Activated CD4-positive, CD25-positive, alpha-beta regulatory T cell treated with anti-CD3 and anti-CD28 coated beads, Interleukin-2, amount 50 U/mL, for 16 hours (primary cell): ENCODE data around the gene COL5A1.
"Not testable (repeated sequence)": the region's sequence is repeated elsewhere in the genome, so short reads cannot be mapped to it uniquely, and the experiment has no call there.

Source experiments
- DNase-seq: peaks from one replicate; pipeline ENCODE4 v3.0.0-alpha.2; 2020; ENCODE audit warnings: low read depth, low spot score

COL5A1 gene

DNA sequence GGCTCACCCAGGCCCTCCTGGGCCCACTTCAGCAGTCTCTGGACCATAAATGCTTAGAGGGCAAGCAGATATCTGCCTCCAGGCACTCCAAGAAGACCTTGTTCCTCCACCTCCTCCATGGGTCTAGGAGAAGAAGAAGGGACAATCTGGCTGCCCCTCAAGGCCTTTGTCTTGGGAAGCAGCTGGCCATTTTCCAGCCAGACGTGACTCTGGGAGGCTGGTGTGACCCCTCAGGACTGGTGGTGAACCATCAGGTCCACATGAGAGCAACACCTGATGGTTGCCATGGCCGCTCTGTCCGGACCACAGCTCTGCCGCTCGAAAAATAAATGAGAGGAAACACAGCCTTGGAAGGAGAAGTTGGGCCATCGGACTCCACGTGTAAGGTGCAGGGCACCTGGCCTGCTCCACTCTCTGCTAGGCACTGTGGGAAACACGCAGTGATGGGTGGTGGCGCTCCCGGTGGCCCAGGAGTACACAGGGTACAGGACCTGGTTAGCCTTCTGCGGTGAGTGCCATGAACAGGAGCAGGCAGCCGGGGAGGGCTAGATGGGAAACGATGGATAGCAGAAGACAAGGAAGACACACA is 3.0 kb upstream of the COL5A1 start:
- DNase-seq = no peak

DNA sequence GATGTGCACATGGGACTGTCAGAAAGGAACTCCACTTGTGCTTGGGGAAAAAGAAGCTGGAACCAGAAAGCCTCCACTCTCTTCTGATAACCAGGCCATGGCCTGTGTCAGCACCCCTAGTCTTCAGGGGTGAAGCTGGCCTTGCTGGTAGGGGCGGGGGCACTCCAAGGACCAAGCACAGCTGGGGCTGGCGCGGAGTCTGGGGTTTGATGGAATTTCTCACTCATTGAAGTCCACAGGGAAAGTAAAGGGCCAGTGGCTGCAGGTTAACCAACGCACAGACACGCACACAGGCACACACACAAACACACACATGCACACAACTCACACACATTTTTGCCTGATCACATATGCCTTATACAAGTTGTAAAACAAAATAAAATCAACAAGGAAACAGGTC is 1.6 kb upstream of the COL5A1 start:
- DNase-seq = no peak

DNA sequence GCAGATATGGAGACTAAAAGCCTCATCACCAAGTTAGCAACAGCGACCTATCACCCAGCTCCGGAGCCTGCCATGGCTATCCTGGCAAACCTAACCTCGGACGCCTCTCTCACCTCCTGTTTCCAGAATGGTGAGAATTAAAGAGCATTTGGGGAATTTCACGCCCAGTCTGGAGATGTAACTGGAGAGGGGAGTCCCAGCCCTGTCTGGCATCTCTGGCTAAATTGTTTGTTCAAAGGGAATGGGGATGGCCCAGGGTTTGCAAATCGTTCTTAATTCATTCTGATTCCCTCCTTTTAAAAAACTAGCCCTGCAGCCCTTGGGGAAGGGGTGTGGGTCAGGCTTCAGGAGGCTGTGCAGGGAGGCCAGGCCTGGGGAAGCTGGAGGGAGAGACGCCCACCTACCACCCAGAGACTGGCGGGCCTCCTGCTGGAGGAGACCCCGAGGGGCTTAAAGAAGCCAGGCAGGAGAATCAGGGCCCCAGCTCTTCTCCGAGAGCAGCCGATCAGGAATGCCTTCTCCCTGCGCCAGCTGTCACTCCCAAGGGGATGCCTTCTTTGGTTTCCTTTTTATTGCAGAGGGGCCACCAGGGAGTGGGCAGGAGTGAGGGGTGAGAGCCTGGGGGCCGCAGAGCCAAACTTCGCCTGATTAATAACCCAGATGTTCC is 964 bp upstream of the COL5A1 start:
- no peak for DNase-seq

DNA sequence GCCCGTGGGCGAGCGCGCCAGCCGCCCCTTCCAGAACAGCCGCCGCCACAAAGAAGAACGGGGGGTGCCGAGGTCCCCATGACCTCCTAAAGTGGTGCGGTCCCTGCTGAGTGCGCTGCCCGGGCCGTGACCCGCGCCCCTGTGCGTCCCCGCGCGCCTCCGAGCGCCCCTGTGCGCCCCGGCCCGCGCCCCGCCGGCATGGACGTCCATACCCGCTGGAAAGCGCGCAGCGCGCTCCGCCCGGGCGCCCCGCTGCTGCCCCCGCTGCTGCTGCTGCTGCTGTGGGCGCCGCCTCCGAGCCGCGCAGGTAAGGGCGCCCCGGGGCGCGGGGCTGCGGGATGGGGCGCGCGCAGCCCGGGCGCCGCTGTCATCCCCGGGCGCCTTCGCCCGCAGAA is 384 bp downstream of the COL5A1 start:
- DNase-seq = no peak

DNA sequence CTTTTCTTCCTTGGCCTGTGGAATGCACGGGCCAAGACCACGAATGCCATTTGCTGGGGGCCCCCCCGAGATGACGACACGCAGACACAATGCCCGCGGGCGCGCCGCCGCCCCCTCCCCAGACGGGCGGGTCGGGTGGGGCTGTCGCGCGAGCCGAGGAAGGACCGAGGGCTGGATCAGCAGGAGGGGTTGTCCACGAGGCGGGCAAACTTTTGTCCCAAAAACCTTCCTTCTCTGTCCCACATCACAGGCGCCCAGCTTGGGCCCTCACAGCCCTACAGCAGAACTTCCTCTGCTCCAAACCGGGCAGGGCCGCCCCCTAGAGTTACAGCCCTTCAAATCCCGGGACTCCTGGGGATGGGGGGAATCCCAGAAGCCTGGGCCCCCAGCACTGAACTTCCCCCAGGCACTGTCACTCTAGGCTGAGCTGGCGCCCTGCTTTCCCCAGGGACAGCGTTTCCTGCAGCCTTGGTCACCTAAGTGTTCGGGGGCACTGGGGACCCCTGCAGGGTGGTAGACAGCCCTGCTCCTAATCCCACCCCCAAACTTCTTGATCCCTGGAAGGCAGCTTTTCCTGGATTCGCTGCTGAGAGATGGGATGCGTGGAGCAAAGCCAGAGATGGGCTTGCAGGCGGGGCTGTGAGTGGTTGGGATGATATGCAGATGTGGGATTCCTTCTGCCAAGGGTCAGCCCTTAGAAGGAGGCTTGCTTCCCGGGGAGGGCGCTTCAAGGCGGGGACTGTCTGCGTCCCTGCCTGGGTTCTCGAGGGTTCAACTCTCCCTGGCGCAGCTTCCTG is 980 bp downstream of the COL5A1 start:
- no peak for DNase-seq

DNA sequence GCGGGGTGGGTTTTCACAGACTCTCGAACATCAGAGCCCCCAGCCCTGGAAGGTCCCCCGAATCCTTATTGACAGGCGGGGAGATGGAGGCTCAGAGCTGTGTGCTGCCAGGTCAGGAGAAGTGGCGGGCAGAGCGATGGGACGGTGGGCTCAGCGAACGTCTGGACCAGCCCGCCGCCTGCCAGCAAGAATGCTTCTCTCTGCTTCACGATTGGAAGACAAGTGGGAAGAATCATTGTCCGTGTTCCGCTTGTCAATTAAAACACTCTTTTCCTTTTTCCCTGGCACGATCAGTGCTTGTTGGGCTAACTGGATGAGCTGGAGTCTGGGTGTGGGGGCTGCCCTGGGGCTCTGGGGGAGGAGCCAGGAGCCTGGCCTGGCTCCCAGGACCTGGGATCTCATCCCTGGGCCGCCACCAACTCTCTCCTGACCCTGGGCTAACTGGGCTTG is 1.6 kb downstream of the COL5A1 start:
- no peak for DNase-seq

DNA sequence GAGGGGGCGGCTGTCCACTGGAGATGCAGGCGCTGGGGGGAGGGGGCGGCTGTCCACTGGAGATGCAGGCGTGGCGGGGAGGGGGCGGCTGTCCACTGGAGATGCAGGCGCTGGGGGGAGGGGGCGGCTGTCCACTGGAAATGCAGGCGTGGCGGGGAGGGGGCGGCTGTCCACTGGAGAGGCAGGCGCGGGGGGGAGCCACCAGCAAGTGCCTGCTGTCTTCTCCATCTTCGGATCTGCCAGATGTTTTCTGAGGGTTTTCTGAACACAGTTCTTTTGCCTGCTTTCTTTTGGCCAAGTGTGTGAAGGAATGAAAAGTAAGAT is 2.8 kb downstream of the COL5A1 start:
- not testable (repeated sequence) for DNase-seq

DNA sequence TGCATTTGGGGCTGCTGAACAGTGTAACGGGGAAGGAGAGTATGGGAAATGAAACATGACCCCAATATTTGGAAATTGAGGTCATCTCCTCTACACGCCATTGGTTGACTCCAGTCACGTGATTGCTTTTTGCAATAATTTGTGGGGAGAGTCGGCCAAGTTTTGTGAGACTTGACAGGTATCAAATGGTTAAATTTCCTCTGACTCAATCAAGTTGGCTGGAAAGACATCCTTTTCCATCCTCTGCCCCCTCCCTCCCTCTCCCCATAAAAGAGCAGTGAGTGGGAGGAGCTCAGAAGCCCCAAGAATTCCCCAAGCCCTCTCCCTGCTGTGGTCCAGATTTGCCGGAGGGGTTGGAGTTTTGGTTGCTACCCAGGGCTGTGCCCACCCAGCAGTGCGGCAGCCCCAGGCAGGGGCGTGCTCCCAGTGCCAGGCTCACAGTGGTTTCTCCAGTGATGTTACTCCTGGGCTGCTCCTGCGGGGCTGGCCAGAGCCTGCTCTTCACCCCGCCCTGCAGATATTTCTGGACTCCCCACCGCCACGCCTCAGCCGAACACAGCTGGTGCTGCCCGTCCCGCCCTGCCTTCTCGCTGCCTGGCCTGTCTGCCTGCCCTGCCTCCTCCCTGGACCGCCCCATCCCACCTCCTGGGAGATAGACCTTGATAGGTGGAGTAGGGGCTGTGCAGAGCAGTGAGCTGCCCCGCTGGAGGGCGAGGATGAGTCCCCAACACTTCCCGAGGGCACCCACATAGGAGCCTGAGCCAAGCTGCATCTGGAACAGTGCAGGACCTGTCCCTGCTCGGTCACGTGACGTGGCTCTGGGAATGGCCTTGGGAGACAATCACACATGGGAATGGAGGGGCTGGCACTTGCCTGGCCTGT is 3.4 kb downstream of the COL5A1 start:
- DNase-seq = no peak

DNA sequence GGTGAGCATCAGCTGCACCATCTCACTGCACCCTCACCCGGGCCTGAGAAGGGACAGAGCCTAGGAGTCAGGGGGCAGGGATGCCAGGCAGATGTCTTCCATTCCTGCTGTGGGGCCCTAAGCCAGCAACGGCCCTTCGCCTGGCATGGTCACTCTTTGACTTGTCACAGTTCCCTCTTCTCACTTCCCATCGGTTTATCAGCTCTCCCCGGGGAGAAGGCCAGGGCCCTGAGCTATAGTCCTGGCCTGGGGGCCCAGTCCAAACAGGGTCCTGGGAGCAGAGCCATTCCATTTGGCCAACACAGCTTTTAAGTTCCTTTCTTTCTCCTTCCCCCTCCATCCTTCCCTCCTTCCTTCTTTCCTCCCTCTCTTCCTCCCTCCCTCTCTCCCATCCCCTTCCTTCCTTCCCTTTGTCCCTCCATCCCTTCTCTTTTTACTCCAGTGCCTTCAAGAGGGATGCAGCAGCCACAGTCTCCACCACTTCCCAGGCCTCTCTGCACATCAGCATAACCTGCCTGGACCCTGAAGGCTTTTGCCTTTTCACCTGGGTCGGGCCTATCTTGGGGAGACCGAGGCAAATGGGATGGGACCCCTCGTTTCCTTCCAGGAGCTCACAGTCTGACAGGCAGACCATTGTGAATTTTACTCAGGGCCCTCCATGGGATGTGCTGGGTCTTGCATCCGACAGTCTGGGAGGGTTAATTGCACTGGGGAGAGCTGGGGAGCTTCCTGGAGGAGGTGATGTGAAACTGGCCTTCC is 4.2 kb downstream of the COL5A1 start:
- no peak for DNase-seq

DNA sequence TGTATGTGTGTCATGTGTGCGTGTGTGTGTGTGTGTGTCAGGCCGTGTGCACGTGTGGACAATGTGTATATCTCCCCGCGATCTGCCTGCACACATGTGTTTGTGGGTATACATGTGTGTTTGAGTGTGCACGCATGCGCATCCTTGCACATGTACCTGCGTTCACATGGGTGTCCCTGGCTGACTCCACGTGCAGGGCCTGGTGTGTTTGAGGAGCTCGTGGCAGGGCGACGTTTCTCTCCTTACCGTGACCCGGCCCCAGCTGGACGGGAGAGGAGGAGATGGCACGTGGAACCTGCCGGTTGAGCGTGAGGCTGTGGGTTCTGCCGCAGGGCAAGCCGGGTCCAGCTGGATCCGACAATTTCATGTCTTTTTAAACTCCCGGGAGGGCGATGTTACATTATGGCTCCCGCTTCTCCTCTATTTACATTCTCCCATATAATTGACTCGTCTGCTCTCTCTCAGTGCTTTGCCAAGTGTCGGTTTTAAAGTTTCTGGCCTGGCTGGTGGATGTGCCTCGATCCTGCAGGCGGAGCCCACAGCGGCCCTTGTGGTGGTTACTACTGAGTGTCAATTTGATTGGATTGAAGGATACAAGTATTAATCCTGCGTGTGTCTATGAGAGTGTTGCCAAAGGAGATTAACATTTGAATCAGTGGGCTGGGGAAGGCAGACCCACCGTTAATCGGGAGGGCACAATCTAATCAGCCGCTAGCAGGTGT is 5.9 kb downstream of the COL5A1 start:
- no peak for DNase-seq

DNA sequence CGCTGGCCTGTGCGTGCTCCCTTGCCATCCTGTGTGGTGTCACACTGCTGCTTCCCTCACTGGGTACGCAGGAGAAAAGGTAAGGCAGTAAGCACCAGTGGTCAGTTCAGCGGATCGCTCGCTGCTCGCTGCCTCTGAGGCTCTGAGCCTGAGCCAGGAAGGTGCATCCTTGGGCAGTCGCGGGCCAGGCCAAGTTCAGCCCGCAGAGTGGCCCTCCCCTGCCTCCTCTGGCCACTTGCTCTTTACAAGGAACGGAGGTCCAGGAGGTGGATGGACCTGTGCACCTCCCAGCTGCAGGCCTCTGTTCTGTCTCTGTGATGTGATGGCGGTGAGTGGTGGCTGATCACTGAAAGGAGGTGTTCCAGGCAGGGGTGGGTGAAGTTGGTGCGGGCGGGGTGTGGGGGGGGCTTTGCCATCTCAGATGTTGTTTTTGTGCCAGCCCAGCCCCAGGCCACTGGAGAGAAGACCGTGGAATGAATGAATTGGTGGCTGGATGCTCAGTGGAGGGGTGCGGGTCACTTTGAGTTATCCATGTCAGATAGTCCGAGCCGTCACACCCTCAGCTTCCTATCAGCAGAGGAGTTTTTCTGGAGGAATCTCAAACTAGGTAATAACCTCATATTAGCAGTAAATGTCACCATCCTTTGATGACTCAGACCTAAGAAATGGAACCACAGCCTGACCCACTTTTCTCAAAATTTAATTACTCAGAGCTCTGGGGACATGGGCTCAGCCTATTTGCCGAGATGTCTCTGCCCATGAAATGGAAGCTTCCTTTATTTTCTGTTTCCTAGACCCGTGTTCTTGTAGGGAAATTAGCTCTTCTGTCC is 7.3 kb downstream of the COL5A1 start:
- no peak for DNase-seq

DNA sequence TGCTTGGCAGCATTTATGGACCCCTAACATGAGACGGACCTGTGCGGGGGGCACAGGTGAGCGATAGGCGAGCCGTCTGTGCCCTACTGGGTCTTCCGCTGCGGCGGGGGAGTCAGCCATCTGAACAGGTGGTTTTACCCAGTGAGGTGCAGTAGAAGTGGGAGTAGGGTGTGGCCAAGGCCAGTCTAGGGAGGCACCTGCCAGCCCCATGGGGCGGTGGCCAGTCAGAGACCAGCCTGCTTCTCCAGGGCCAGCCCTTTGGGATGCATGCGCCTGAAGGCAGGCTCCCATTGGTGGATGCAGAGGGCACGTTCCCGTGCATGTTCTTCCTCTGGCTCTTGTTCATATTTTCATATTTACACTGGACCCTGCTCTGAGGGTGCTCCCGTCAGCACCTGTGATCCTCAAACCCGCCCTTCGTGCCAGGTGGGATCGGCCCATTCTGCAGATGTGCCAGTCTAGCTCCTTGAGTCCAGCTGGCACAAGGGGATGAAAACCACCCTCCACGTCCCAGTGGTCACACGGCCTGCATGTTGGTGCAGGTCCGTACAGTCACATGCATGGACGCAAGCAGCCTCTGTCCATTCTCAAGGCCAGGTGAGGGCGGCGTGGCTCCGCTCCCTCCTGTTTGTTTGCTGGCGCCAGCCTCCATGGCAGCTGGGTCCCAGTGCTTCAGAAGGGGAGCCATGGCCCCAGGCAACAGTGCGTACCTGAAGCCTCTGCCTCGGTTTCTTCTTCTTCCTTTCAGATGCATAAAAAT is 9.0 kb downstream of the COL5A1 start:
- no peak for DNase-seq

DNA sequence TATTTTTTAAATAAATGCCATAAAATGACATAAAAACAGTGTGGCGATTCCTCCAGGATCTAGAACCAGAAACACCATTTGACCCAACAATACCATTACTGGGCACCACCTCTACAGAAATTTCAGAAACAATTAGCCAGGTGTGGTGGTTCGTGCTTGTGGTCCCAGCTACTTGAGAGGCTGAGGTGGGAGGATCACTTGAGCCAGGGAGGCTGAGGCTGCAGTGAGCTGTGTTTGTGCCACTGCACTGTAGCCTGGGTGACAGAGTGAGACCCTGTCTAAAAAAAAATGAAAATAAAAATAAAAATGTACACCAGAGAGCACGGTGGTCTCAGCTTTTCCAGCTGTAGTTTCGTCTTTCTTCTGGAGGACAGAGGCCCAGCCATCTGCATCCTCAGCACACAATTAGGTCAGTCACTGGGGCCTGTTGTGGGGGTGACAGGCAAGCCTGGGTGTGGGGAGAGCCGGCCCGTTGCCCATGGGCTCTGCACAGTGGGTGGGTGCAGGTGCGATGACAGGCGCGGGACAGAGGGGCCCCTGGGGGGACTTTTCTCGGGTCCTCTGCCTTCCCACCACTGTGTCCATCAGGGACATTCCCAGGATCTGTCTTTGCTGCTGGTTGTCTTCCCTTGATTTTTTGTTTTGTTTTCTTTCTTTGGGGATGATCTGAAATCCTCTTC is 9.8 kb downstream of the COL5A1 start:
- DNase-seq = no peak

DNA sequence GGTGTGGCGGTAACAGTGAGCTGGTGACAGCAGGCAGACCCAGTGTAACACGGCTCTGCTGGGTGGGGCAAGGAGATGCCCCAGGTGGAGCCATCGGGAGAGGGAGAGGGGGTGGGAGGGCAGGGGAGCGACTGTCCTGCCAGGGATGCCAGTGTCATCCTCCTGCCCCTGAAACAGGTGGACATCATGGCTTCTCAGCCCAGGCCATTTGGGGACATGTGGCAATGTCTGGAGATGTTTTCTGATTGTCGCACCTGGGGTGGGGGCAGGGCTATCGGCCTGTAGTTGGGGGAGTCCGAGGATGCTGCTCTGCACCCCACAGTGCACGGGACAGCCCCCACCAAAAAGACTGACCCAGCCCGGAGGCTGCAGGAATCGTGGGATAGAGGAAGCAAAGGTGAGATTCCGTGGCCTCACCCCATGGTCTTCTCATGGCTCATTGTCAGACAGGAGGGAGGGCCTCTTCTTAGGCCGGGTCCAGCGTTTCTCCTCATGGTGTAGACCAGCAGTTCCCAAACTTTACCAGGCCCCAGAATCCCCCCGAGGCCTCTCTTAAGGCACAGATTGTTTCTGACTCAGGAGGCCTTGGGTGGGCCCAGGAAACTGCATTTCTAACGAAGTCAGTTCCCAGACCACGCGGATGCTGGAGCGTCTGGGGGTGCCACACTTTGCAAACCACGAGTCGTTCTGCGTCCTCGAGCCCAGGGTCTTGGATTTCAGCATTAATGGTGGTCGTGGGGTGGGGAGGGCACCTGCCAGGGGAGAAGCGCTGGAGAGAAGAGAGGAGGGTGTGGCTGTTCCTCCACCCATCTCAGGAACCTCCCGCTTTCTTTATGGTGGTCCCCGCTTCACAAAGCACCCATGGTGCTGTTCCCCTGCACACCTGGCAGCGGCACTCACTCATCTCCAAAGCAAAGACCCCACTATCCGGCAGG is 11.0 kb downstream of the COL5A1 start:
- no peak for DNase-seq

DNA sequence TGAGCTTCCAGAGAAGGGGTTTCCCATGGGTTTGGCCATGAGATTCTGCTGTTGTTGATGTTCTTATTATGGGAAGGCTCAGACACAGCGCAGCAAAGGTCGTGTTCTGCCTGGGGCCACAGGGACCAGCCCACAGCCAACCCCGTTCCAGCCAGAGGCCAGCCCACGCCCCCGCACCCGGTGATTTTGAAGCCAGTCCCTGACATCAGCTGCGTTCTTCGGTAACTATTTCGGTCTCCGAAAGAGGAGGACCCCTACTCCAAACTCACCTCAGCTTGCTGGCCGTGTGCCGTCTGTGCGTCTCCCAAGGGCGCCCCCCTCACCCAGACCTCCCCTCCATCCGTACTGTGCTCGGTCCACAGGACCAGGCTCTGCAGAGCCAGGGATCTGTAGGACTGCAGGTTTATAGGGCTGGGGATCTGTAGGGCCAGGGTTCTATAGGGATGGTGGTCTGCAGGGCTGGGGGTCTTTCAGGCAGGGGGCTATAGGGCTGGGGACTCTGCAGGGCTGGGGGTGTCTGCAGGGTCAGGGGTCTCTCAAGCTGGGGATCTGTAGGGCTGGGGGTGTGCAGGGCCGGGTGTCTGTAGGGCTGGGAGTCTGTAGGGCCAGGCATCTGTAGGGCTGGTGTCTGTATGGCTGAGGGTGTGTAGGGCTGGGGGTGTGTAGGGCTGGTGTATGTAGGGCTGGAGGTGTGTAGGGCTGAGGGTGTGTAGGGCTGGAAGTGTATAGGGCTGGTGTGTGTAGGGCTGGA is 11.8 kb downstream of the COL5A1 start:
- DNase-seq = no peak

DNA sequence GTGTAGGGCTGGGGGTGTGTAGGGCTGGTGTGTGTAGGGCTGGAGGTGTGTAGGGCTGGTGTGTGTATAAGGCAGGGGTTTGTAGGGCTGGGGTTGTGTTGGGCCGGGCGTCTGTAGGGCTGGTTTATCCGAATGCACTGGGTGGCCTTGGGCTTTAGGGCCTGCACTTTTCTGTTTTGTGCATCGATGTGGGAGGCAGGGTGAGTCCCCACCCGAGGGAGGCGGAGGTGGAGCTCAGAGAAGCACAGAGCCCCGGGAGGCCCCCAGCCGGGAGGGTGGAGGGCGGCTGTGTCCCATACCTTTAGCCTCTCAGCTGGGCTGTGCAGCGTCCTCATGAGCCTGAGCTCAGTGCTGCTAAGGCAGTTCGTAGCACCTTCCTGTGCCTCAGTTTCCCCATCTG is 13.5 kb downstream of the COL5A1 start:
- DNase-seq = no peak
